HG03066 (cell line): Measurements from ENCODE around the gene RERE.

Experiments used
- ATAC-seq: cut with Tn5 transposase; IDR thresholded peaks from one replicate; pipeline ENCODE4 v1.9.1; 2021; ENCODE audit warnings: low read depth; ENCODE audit not compliant: unreplicated experiment

The RERE gene

GRCh38 chr1:8674481-8674880 lies 143.0 kb downstream of the RERE start:
- ATAC-seq = no peak

- ATAC-seq = no peak
Measured at GRCh38 chr1:8671306-8671917, 146.0 kb downstream of the RERE start.

- ATAC-seq = no peak
Measured at GRCh38 chr1:8670371-8670818, 147.0 kb downstream of the RERE start.

GRCh38 chr1:8669606-8670335 lies 147.7 kb downstream of the RERE start:
- no peak for ATAC-seq

- no peak for ATAC-seq
Measured at GRCh38 chr1:8667869-8668594, 149.4 kb downstream of the RERE start.

- ATAC-seq = no peak
Measured at GRCh38 chr1:8666389-8667167, 150.9 kb downstream of the RERE start.

- ATAC-seq = no peak
Measured at GRCh38 chr1:8665833-8666232, 151.6 kb downstream of the RERE start.

GRCh38 chr1:8664887-8665286 lies 152.6 kb downstream of the RERE start:
- no peak for ATAC-seq

GRCh38 chr1:8663915-8664329 lies 153.5 kb downstream of the RERE start:
- ATAC-seq = peak; percentile 49

- no peak for ATAC-seq
Measured at GRCh38 chr1:8663090-8663802, 154.2 kb downstream of the RERE start.

GRCh38 chr1:8662380-8663072 lies 154.9 kb downstream of the RERE start:
- no peak for ATAC-seq

- ATAC-seq = no peak
Measured at GRCh38 chr1:8661185-8662110, 156.0 kb downstream of the RERE start.

- no peak for ATAC-seq
Measured at GRCh38 chr1:8660411-8660828, 157.0 kb downstream of the RERE start.

GRCh38 chr1:8659593-8659992 lies 157.8 kb downstream of the RERE start:
- no peak for ATAC-seq

GRCh38 chr1:8653878-8654277 lies 163.6 kb downstream of the RERE start:
- no peak for ATAC-seq

- no peak for ATAC-seq
Measured at GRCh38 chr1:8652467-8653046, 164.9 kb downstream of the RERE start.

- ATAC-seq = no peak
Measured at GRCh38 chr1:8651962-8652361, 165.5 kb downstream of the RERE start.

GRCh38 chr1:8651236-8651890 lies 166.1 kb downstream of the RERE start:
- ATAC-seq = no peak
